ENCODE measurements around the gene ENDOU. TPM values are rescaled to one million over a fixed set of nuclear protein-coding genes. Genes with fewer than 3 reads are reported as not detected.

The ENDOU gene
- total RNA-seq, 1 experiment from 2014 or later: not detected

DNA sequence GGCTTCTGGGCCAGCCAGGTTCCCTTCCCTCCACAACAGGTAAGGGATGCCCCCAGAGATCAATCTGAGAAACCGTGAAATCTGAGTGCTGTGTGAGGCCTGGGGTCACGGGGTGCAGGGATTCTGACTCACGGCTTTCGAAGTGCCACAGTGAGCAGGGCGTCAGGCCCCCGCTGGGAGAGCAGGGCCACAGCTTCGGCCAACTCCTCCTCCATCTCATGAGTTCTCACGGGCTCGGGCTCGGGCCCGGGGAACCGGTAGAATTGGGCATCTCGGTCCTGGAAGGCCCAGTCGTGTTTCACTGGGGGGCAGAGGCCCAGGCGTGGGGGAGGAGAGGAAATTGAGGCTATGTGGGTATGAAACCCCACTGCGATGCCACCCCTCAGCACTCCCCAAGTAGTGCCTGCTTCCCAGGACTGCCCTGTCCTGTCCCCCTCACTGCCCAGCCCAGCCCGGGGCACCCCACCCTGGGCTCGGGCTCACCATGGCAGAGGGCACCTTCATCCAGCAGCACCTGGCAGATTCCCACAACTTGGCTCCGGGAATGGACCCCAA lies 25.7 kb upstream of the ENDOU start:
- ChIA-PET CTCF (interaction anchor here (9.1 kb wide), 1 partner anchor 8 kb away, joined by 75 read pairs; no protein-coding TSS in a partner anchor), RAD21 (ENCODE audit: low non-redundant PET in 1 of 2, low total read pairs in 2 of 2, uncharacterized antibody in 2 of 2, unreplicated experiment in 2 of 2) (no interaction called here), POLR2A (no interaction called here)
- Histone ChIP-seq H3K79me2 (ENCODE audit: insufficient read depth, low read length) (no peaks in the 10 kb centered on the region), H3K4me1 (ENCODE audit: control insufficient read depth in 1 of 2, insufficient read depth in 2 of 2, low read length in 2 of 2) (peaks cover 32 to 42% of the 10 kb centered on the region in 2 experiments), H3K27ac (ENCODE audit: low read depth, low read length) (no peak overlapping the region), H3K9me2 (ENCODE audit: insufficient read depth) (no peaks in the 10 kb centered on the region), H2AFZ (ENCODE audit: low read depth, low read length, poor library complexity, severe bottlenecking) (no peak overlapping the region), H3K9ac (ENCODE audit: low read length) (no peak overlapping the region), H3K27me3 (ENCODE audit: insufficient read depth, low read length) (no peaks in the 10 kb centered on the region), H3K4me3 (replicated peaks in 1 of 2; ENCODE audit: low read depth in 1 of 2, low read length in 2 of 2) (no peak overlapping the region), H4K20me1 (ENCODE audit: insufficient read depth) (no peaks in the 10 kb centered on the region), H3K9me3 (ENCODE audit: control insufficient read depth in 1 of 2, insufficient read depth in 1 of 2, low read depth in 1 of 2, low read length in 2 of 2) (no peaks in the 10 kb centered on the region), H3K4me2 (ENCODE audit: low read length) (no peak overlapping the region), H3K36me3 (ENCODE audit: control insufficient read depth in 1 of 2, insufficient read depth in 2 of 2, low read length in 2 of 2) (no peaks in the 10 kb centered on the region)
- DNase-seq (ENCODE audit: low read depth, low spot score) (no peak), ATAC-seq (no peak)
- BruUV-seq (replicated peaks): no TSS peak
- TF ChIP-seq, protein P1, sequence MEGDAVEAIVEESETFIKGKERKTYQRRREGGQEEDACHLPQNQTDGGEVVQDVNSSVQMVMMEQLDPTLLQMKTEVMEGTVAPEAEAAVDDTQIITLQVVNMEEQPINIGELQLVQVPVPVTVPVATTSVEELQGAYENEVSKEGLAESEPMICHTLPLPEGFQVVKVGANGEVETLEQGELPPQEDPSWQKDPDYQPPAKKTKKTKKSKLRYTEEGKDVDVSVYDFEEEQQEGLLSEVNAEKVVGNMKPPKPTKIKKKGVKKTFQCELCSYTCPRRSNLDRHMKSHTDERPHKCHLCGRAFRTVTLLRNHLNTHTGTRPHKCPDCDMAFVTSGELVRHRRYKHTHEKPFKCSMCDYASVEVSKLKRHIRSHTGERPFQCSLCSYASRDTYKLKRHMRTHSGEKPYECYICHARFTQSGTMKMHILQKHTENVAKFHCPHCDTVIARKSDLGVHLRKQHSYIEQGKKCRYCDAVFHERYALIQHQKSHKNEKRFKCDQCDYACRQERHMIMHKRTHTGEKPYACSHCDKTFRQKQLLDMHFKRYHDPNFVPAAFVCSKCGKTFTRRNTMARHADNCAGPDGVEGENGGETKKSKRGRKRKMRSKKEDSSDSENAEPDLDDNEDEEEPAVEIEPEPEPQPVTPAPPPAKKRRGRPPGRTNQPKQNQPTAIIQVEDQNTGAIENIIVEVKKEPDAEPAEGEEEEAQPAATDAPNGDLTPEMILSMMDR (IDR thresholded peaks at IDR 0.05 in 2 of 3, conservative IDR thresholded peaks at IDR 0.05 in 1 of 3; ENCODE audit: borderline replicate concordance in 1 of 3, insufficient read depth in 1 of 3, low read depth in 2 of 3, low read length in 2 of 3): no peak
- TF ChIP-seq RAD21 (IDR thresholded peaks at IDR 0.05; ENCODE audit: low read depth) (no peak), JUND (IDR thresholded peaks at IDR 0.05) (no peak)
- TF ChIP-seq, protein P2, sequence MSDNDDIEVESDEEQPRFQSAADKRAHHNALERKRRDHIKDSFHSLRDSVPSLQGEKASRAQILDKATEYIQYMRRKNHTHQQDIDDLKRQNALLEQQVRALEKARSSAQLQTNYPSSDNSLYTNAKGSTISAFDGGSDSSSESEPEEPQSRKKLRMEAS (IDR thresholded peaks at IDR 0.05): no peak
- TF ChIP-seq, protein P3, sequence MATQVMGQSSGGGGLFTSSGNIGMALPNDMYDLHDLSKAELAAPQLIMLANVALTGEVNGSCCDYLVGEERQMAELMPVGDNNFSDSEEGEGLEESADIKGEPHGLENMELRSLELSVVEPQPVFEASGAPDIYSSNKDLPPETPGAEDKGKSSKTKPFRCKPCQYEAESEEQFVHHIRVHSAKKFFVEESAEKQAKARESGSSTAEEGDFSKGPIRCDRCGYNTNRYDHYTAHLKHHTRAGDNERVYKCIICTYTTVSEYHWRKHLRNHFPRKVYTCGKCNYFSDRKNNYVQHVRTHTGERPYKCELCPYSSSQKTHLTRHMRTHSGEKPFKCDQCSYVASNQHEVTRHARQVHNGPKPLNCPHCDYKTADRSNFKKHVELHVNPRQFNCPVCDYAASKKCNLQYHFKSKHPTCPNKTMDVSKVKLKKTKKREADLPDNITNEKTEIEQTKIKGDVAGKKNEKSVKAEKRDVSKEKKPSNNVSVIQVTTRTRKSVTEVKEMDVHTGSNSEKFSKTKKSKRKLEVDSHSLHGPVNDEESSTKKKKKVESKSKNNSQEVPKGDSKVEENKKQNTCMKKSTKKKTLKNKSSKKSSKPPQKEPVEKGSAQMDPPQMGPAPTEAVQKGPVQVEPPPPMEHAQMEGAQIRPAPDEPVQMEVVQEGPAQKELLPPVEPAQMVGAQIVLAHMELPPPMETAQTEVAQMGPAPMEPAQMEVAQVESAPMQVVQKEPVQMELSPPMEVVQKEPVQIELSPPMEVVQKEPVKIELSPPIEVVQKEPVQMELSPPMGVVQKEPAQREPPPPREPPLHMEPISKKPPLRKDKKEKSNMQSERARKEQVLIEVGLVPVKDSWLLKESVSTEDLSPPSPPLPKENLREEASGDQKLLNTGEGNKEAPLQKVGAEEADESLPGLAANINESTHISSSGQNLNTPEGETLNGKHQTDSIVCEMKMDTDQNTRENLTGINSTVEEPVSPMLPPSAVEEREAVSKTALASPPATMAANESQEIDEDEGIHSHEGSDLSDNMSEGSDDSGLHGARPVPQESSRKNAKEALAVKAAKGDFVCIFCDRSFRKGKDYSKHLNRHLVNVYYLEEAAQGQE (IDR thresholded peaks at IDR 0.05; ENCODE audit: low read depth): no peak
- intact Hi-C loops (cut with micrococcal nuclease): no loop called here
